GM13977 (cell line): ENCODE results near the gene ZNF593OS.

Experiments used
- DNase-seq: peaks from one replicate; pipeline ENCODE4 v3.0.0; 2012; ENCODE audit warnings: low spot score
- in situ Hi-C: fragments of 300-500 bp; cut with MboI; formaldehyde crosslinking; loops from one replicate; pipeline ENCODE4 v1.12.0; 2022; ENCODE audit warnings: low sequenced_read_pairs, low pct_unique_long_range_greater_than_20kb, mixed read lengths, inconsistent platforms; ENCODE audit not compliant: unreplicated experiment
- TF ChIP-seq, protein P1 (sequence below): IDR thresholded peaks from 2 replicates; pipeline ENCODE4 v1.5.1; 2012; ENCODE audit warnings: mild to moderate bottlenecking, control low read depth; ENCODE audit not compliant: insufficient read depth; ENCODE audit errors: extremely low read depth, missing control alignments

ZNF593OS gene

DNA sequence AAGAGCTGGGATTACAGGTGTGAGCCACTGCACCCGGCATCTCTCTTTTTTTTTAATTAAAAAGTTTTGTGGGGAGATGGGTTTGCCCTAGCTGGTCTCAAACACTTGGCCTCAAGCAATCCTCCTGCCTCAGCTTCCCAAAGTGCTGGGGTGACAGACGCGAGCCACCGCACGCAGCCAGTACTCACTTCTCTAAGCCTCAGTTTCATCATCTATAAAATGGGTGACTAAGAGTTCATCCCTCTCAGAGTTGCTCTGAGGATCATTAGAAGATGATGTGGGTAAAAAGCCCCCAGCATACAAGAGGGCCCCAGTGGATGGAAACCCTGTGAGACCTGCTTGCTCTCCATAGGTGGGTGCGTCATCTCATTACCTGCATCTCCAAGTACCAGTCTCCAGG, 16.2 kb upstream of the ZNF593OS start:
- DNase-seq, result no peak
- TF ChIP-seq, protein P1, sequence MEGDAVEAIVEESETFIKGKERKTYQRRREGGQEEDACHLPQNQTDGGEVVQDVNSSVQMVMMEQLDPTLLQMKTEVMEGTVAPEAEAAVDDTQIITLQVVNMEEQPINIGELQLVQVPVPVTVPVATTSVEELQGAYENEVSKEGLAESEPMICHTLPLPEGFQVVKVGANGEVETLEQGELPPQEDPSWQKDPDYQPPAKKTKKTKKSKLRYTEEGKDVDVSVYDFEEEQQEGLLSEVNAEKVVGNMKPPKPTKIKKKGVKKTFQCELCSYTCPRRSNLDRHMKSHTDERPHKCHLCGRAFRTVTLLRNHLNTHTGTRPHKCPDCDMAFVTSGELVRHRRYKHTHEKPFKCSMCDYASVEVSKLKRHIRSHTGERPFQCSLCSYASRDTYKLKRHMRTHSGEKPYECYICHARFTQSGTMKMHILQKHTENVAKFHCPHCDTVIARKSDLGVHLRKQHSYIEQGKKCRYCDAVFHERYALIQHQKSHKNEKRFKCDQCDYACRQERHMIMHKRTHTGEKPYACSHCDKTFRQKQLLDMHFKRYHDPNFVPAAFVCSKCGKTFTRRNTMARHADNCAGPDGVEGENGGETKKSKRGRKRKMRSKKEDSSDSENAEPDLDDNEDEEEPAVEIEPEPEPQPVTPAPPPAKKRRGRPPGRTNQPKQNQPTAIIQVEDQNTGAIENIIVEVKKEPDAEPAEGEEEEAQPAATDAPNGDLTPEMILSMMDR, result no peak
- in situ Hi-C loops, result no loop called here

DNA sequence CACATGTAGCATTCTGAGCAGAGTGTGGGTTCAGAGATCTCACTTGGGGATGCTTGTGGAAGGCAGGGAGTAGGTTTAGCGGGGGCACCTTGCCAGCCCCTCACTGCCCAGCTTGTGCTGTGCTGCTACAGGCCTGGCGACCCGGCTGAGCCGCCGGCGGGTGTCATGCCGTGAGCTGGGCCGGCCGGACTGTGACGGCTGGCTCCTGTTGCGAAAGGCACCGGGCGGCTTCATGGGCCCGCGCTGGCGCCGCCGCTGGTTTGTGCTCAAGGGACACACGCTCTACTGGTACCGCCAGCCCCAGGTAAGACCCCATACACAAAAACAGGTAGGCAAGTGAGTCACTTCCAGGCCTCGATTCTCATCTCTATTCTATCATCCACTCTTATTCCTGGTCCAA, 13.3 kb upstream of the ZNF593OS start:
- TF ChIP-seq, protein P1, result no peak
- in situ Hi-C loops, result no loop called here
- peak; percentile 33 for DNase-seq

DNA sequence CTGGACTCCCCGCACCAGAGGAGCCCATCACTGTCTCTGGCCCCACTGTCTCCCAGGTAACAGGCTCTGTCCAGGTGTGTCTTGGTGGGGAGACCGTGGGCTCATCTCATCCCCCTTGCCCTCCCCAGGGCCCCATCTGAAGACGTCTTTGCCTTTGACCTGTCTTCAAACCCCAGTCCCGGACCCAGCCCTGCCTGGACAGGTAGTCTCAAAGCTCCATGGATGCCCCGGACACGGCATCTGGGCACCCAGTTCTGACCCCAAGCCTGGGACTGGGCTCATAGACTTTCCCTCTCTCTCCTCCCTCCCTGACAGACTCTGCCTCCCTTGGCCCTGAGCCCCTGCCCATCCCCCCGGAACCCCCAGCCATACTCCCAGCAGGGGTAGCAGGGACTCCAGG, 12.5 kb upstream of the ZNF593OS start:
- peak; percentile 24 for DNase-seq
- TF ChIP-seq, protein P1, result no peak
- in situ Hi-C loops, result no loop called here

DNA sequence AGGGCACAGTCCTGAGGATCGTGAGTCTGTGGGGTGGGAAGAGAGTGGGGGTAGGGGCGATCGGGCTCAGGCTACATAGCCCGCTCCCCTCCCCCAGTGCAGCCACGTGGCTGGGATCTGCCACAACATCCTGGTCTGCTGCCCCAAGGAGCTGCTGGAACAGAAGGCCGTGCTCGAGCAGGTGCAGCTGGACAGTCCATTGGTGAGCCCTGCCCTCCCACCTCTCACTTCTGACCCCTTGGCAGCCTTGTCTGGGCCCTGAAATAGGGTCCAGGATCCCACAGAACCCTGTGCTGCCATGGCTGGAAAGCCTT, 10.7 kb upstream of the ZNF593OS start:
- in situ Hi-C loops, result no loop called here
- TF ChIP-seq, protein P1, result no peak
- no peak for DNase-seq

DNA sequence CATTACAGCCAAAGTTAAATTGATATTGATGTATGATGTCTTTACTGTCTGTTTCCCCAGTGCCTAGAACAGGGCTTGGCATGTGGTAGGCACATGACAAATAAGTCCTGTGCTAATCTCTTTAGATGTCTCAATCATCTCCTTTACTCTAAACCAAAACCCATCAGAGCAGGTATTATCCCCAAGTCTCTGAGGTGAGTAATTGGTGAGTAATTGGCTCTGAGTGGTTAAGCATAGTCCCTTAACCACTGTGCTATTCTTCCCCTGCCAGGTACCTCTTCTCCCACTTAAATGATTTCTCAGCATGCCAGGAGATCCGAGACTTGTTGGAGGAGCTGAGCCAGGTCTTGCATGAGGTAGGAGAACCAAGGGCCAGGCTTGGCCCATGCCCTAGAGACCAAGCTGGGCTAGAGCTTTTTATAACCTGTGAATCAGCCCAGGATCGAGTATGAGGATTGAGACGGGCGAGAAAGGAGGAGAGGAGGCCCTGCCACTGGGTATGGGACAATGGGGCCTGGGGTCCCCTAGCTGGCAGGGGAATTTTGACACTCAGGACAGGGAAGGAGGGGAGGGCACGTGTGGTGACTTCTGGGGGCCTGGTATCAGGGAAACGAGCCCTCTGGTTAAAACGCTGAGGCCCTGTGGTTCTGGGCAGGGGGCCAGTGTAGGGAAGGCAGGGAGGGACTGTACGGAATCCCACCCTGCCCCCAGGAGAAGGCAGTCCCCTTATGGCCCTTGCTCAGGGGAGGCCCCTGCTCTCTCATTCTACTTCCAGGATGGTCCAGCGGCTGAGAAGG, 10.2 kb upstream of the ZNF593OS start:
- in situ Hi-C loops, result no loop called here
- DNase-seq, result no peak
- TF ChIP-seq, protein P1, result no peak

DNA sequence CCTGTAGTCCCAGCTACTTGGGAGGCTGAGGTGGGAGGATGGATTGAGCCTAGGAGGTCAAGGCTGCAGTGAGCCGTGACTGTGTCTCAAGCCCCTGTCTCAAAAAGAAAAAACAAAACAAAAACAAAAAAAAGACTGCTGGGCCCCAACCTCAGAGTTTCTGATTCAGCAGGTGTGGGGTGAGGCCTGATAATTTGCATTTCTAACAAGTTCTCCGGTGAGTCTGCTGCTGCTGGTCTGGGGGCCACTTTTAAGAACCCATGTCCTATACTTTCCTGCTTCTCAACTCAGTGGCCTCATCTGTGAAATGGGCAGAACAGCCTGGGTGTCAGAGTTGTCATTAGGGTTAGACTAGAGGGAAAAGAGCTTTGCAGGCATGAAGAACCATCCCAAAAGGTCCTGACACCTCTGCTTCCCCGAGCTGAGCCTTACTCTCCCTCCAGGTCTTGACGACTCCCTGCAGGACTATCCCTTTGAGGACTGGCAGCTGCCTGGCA, 8.4 kb upstream of the ZNF593OS start:
- DNase-seq, result no peak
- in situ Hi-C loops, result no loop called here
- TF ChIP-seq, protein P1, result no peak

DNA sequence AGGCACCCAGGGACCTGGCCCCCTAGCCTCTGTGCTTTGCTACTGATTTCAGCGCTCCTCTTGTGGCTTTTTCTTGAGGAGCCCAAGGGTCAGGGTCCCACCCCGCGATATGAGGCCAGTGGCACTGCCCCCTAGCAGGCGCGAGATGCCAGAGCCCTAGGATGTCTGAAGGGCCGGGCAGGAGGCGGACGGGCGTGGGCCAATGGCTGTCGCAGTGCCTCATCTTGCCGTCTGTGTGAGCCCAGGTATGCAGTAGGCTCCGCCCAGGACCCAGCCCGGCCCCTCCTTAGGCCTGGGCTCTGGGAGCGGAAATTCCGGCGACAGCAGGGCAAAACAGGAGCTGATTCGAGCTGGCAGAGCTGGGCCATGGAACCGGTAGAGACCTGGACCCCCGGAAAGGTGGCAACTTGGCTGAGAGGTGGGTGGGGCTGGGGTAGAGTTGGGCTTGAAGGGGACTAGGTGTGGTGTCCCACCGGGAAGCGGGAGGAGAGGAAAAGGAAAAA, 5.6 kb upstream of the ZNF593OS start, which contains the start of gene CNKSR1:
CNKSR1 (plus strand) TSS at position 310 of the 503 bp plus-strand sequence; CDS start at position 367, 57 bp downstream.
- in situ Hi-C loops, result no loop called here
- no peak for DNase-seq
- TF ChIP-seq, protein P1, result no peak
